ENCODE results near the gene PAPPA2.

The PAPPA2 gene

GRCh38 chr1:176766779-176767178 lies 303.8 kb downstream of the PAPPA2 start:
- no peak for DNase-seq (ENCODE audit: low read depth)

- DNase-seq (ENCODE audit: low read depth) = no peak
Measured at GRCh38 chr1:176767714-176768136, 304.8 kb downstream of the PAPPA2 start.

- no peak for DNase-seq (ENCODE audit: low read depth)
Measured at GRCh38 chr1:176768532-176768931, 305.6 kb downstream of the PAPPA2 start.

GRCh38 chr1:176770066-176770465 lies 307.1 kb downstream of the PAPPA2 start:
- no peak for DNase-seq (ENCODE audit: low read depth)

- DNase-seq (ENCODE audit: low read depth) = no peak
Measured at GRCh38 chr1:176773038-176773437, 310.1 kb downstream of the PAPPA2 start.

- DNase-seq (ENCODE audit: low read depth) = no peak
Measured at GRCh38 chr1:176774224-176774623, 311.2 kb downstream of the PAPPA2 start.

- no peak for DNase-seq (ENCODE audit: low read depth)
Measured at GRCh38 chr1:176775378-176775777, 312.4 kb downstream of the PAPPA2 start.

- no peak for DNase-seq (ENCODE audit: low read depth)
Measured at GRCh38 chr1:176775996-176776395, 313.0 kb downstream of the PAPPA2 start.

- DNase-seq (ENCODE audit: low read depth) = no peak
Measured at GRCh38 chr1:176778056-176778455, 315.1 kb downstream of the PAPPA2 start.

- no peak for DNase-seq (ENCODE audit: low read depth)
Measured at GRCh38 chr1:176779992-176780328, 317.0 kb downstream of the PAPPA2 start.

- no peak for DNase-seq (ENCODE audit: low read depth)
Measured at GRCh38 chr1:176783309-176783708, 320.3 kb downstream of the PAPPA2 start.

- no peak for DNase-seq (ENCODE audit: low read depth)
Measured at GRCh38 chr1:176785056-176785455, 322.1 kb downstream of the PAPPA2 start.

GRCh38 chr1:176785791-176786190 lies 322.8 kb downstream of the PAPPA2 start:
- no peak for DNase-seq (ENCODE audit: low read depth)

GRCh38 chr1:176786274-176786673 lies 323.3 kb downstream of the PAPPA2 start:
- no peak for DNase-seq (ENCODE audit: low read depth)

- no peak for DNase-seq (ENCODE audit: low read depth)
Measured at GRCh38 chr1:176789571-176790090, 326.7 kb downstream of the PAPPA2 start.

GRCh38 chr1:176790786-176791185 lies 327.8 kb downstream of the PAPPA2 start:
- DNase-seq (ENCODE audit: low read depth) = no peak

GRCh38 chr1:176791906-176792305 lies 328.9 kb downstream of the PAPPA2 start:
- DNase-seq (ENCODE audit: low read depth) = no peak

- no peak for DNase-seq (ENCODE audit: low read depth)
Measured at GRCh38 chr1:176794897-176795508, 332.0 kb downstream of the PAPPA2 start.

- no peak for DNase-seq (ENCODE audit: low read depth)
Measured at GRCh38 chr1:176795929-176796328, 333.0 kb downstream of the PAPPA2 start.

GRCh38 chr1:176796583-176796982 lies 333.6 kb downstream of the PAPPA2 start:
- DNase-seq (ENCODE audit: low read depth) = no peak

GRCh38 chr1:176799327-176799726 lies 336.4 kb downstream of the PAPPA2 start:
- DNase-seq (ENCODE audit: low read depth) = no peak

GRCh38 chr1:176800978-176801513 lies 338.1 kb downstream of the PAPPA2 start:
- no peak for DNase-seq (ENCODE audit: low read depth)

- DNase-seq (ENCODE audit: low read depth) = no peak
Measured at GRCh38 chr1:176801514-176802020, 338.6 kb downstream of the PAPPA2 start.

GRCh38 chr1:176802316-176802715 lies 339.3 kb downstream of the PAPPA2 start:
- no peak for DNase-seq (ENCODE audit: low read depth)

Data from stimulated activated CD8-positive, alpha-beta memory T cell treated with anti-CD3 and anti-CD28 coated beads, Interleukin-15, amount 100 ng/mL, for 1 hour (primary cell).